Measurements from ENCODE around the gene SCYL2.

DNA sequence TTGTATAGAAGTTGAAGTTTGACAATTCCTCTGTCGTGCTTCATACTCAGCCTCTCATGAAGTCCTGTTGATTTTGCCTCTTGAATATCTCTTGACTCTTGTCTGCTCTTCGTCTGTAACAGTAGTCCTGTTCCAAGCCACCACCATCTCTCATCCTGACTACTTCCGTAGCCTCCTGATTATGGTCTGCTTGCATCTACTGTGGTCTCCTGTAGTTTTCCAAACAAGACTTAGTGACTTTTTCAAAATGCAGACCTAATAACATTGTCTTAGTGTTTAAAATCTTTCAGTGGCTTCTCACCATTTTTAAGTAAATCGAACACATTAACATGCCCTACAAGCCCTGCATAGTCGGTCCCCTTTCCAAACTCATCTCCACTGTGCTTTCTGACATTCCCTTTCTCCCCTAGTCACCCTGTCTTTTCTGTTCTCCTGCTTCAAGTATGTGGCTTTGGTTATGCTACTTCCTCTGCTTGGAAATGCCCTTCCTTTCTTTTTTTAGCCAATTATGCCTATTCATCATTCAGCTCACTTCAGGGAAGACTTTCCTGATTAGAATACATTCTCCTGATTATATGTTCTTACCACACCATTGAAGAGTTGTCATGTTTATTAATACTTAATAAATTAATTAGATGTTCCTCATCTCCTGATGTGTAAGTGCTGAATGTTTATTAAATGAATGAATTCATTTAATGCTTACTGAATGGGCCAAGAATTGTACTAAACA is 2.0 kb downstream of the SCYL2 start:
- TF ChIP-seq, protein P1, sequence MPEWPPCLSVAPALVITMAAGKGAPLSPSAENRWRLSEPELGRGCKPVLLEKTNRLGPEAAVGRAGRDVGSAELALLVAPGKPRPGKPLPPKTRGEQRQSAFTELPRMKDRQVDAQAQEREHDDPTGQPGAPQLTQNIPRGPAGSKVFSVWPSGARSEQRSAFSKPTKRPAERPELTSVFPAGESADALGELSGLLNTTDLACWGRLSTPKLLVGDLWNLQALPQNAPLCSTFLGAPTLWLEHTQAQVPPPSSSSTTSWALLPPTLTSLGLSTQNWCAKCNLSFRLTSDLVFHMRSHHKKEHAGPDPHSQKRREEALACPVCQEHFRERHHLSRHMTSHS (tag by site-specific recombination; IDR thresholded peaks at IDR 0.05): no peak
- TF ChIP-seq, protein P2, sequence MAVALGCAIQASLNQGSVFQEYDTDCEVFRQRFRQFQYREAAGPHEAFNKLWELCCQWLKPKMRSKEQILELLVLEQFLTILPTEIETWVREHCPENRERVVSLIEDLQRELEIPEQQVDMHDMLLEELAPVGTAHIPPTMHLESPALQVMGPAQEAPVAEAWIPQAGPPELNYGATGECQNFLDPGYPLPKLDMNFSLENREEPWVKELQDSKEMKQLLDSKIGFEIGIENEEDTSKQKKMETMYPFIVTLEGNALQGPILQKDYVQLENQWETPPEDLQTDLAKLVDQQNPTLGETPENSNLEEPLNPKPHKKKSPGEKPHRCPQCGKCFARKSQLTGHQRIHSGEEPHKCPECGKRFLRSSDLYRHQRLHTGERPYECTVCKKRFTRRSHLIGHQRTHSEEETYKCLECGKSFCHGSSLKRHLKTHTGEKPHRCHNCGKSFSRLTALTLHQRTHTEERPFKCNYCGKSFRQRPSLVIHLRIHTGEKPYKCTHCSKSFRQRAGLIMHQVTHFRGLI (tag by site-specific recombination; IDR thresholded peaks at IDR 0.05): no peak
- no peak for TF ChIP-seq ZNF274 (IDR thresholded peaks at IDR 0.05; ENCODE audit: low read length)
- no peak for TF ChIP-seq ZNF274 (tag by site-specific recombination; IDR thresholded peaks at IDR 0.05; ENCODE audit: borderline replicate concordance)
- TF ChIP-seq, protein P3, sequence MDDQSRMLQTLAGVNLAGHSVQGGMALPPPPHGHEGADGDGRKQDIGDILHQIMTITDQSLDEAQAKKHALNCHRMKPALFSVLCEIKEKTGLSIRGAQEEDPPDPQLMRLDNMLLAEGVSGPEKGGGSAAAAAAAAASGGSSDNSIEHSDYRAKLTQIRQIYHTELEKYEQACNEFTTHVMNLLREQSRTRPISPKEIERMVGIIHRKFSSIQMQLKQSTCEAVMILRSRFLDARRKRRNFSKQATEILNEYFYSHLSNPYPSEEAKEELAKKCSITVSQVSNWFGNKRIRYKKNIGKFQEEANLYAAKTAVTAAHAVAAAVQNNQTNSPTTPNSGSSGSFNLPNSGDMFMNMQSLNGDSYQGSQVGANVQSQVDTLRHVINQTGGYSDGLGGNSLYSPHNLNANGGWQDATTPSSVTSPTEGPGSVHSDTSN (CRISPR knock-in tag; IDR thresholded peaks at IDR 0.05): no peak
- TF ChIP-seq ZBTB8A (tag by site-specific recombination; IDR thresholded peaks at IDR 0.05): no peak
- TF ChIP-seq, protein P4, sequence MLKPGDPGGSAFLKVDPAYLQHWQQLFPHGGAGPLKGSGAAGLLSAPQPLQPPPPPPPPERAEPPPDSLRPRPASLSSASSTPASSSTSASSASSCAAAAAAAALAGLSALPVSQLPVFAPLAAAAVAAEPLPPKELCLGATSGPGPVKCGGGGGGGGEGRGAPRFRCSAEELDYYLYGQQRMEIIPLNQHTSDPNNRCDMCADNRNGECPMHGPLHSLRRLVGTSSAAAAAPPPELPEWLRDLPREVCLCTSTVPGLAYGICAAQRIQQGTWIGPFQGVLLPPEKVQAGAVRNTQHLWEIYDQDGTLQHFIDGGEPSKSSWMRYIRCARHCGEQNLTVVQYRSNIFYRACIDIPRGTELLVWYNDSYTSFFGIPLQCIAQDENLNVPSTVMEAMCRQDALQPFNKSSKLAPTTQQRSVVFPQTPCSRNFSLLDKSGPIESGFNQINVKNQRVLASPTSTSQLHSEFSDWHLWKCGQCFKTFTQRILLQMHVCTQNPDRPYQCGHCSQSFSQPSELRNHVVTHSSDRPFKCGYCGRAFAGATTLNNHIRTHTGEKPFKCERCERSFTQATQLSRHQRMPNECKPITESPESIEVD (tag by site-specific recombination; IDR thresholded peaks at IDR 0.05): no peak
- TF ChIP-seq, protein P5, sequence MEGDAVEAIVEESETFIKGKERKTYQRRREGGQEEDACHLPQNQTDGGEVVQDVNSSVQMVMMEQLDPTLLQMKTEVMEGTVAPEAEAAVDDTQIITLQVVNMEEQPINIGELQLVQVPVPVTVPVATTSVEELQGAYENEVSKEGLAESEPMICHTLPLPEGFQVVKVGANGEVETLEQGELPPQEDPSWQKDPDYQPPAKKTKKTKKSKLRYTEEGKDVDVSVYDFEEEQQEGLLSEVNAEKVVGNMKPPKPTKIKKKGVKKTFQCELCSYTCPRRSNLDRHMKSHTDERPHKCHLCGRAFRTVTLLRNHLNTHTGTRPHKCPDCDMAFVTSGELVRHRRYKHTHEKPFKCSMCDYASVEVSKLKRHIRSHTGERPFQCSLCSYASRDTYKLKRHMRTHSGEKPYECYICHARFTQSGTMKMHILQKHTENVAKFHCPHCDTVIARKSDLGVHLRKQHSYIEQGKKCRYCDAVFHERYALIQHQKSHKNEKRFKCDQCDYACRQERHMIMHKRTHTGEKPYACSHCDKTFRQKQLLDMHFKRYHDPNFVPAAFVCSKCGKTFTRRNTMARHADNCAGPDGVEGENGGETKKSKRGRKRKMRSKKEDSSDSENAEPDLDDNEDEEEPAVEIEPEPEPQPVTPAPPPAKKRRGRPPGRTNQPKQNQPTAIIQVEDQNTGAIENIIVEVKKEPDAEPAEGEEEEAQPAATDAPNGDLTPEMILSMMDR (tag by site-specific recombination; IDR thresholded peaks at IDR 0.05): no peak
- TF ChIP-seq SCRT2 (tag by site-specific recombination; IDR thresholded peaks at IDR 0.05): no peak
- TF ChIP-seq ZNF768 (tag by site-specific recombination; IDR thresholded peaks at IDR 0.05): no peak

Measured in HEK293 (cell line).